Lower leg skin (tissue), 3 donors: ENCODE results near the gene IPCEF1.

ENCODE experiments used
- CTCF ChIP-seq, 3 donors: fragments of 450-650 bp; IDR thresholded peaks; one replicate each; pipeline ENCODE4 v1.5.1; 2016; ENCODE audit warnings: antibody characterized with exemption in 3 of 3, mild to moderate bottlenecking in 3 of 3, moderate library complexity in 2 of 3
- POLR2A ChIP-seq, 2 donors: fragments of 450-650 bp; IDR thresholded peaks; one replicate each; pipeline ENCODE4 v1.6.1; 2016 to 2017; ENCODE audit warnings: antibody characterized with exemption in 2 of 2, mild to moderate bottlenecking in 1 of 2, moderate library complexity in 1 of 2

DNA sequence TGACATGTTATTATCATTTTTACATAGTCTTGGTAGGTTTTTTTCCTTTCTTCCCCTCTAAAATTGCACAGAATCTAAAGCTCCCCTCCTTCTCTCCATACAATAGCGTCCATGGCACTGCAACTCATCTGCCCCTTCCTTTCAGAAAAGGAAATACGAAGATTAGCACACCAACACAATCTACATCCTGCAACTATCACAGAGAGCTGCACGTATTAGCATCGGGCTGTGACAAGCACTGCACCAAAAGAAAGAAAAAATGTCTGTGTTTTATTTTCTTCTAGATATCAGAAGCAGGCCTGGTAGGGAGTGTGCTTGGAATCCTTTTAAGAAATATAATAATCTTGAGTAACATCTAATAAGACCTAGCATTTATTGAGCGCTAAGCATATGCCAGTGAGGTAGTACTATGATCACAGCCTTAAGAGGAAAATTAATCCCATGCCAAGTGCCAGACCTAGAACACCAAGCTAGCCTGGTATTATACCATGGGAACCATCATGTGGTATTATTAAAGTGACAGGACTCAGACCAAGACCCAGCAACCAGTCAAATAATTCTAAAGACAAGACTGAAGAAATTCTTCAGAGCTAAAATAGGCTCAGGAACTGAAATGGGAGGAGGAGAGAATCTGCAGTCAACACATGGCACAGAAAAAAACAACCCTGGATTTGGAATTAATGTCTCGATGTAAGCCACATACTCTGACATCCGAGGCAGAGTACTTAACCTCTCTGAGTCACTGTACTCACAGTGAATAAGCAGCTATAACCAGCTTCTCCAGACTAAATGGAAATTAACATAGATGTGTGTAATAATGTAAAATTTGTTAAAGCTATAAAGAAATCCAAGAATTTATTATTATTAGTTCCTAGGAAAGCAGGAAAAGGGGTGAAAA lies 124.3 kb downstream of the IPCEF1 start:
- TF ChIP-seq POLR2A (IDR thresholded peaks at IDR 0.05) (no peak), CTCF (IDR thresholded peaks at IDR 0.05) (no peak)
